AG04449 (cell line): Measurements from ENCODE around the gene SLC5A9.

ENCODE experiments used
- CTCF ChIA-PET: fragments of 350-600 bp; formaldehyde crosslinking; extraction: SDS; loops from one replicate; lab custom pipeline; 2021; ENCODE audit warnings: antibody characterized with exemption; lab: Yijun Ruan, JAX
- POLR2A ChIA-PET: fragments of 400-600, 350-600 bp; formaldehyde crosslinking; extraction: SDS; loops from one replicate; lab custom pipeline; 2020; ENCODE audit warnings: antibody characterized with exemption, inconsistent platforms; lab: Yijun Ruan, JAX
- DNase-seq: peaks from one replicate; pipeline ENCODE4 v3.0.0-alpha.2; 2010; ENCODE audit warnings: low read depth, low spot score
- H3K4me3 ChIP-seq: 2 replicates; pipeline ENCODE4 v1.5.1; 2011; ENCODE audit warnings: low read depth, mild to moderate bottlenecking, control low read depth, low read length
- CTCF ChIP-seq: IDR thresholded peaks from one replicate; pipeline ENCODE4 v1.5.1; 2011; ENCODE audit warnings: mild to moderate bottlenecking, moderate library complexity, low read length, control low read depth, inconsistent platforms; ENCODE audit not compliant: insufficient read depth; ENCODE audit errors: missing control alignments

SLC5A9 gene

GRCh38 chr1:48223366-48224240 is 1.1 kb downstream of the SLC5A9 start:
- no peak for TF ChIP-seq CTCF
- DNase-seq, result no peak
- POLR2A ChIA-PET, result no interaction called here
- CTCF ChIA-PET, result no interaction called here
- no peak overlapping the region for H3K4me3 ChIP-seq

GRCh38 chr1:48224791-48225190 is 2.3 kb downstream of the SLC5A9 start:
- CTCF ChIA-PET, result no interaction called here
- no peak for DNase-seq
- POLR2A ChIA-PET, result no interaction called here
- TF ChIP-seq CTCF, result no peak
- H3K4me3 ChIP-seq, result no peak overlapping the region

- no peak overlapping the region for H3K4me3 ChIP-seq
- no peak for TF ChIP-seq CTCF
- DNase-seq, result no peak
- ChIA-PET POLR2A (no interaction called here), CTCF (no interaction called here)
These were observed 3.1 kb downstream of the SLC5A9 start for GRCh38 chr1:48225579-48225978.

GRCh38 chr1:48227165-48228013 is 4.9 kb downstream of the SLC5A9 start:
- no peak for DNase-seq
- CTCF ChIA-PET, result no interaction called here
- no peak overlapping the region for H3K4me3 ChIP-seq
- no peak for TF ChIP-seq CTCF
- POLR2A ChIA-PET, result no interaction called here

GRCh38 chr1:48228156-48228555 is 5.6 kb downstream of the SLC5A9 start:
- no peak overlapping the region for H3K4me3 ChIP-seq
- TF ChIP-seq CTCF, result no peak
- DNase-seq, result no peak
- ChIA-PET CTCF (no interaction called here), POLR2A (no interaction called here)

- no peak for DNase-seq
- CTCF ChIA-PET, result no interaction called here
- H3K4me3 ChIP-seq, result no peak overlapping the region
- POLR2A ChIA-PET, result no interaction called here
- no peak for TF ChIP-seq CTCF
These were observed 6.8 kb downstream of the SLC5A9 start for GRCh38 chr1:48229317-48229716.
